ENCODE measurements around the gene LDAH.
"Not testable (repeated sequence)": the region's sequence is repeated elsewhere in the genome, so short reads cannot be mapped to it uniquely, and the experiment has no call there.

The LDAH gene

GRCh38 chr2:20796374-20796791 lies 26.5 kb downstream of the LDAH start:
- Histone ChIP-seq H3K9me3 (ENCODE audit: control insufficient read depth, low read length) (no peaks in the 10 kb centered on the region), H3K4me1 (ENCODE audit: control insufficient read depth, insufficient read depth, low read length, poor library complexity, severe bottlenecking) (no peaks in the 10 kb centered on the region), H3K27me3 (replicated peaks; ENCODE audit: control insufficient read depth, insufficient read depth, low read length, poor library complexity, severe bottlenecking) (no peaks in the 10 kb centered on the region), H3K27ac (ENCODE audit: insufficient read depth, low read length, poor library complexity, severe bottlenecking) (no peak overlapping the region), H3K36me3 (ENCODE audit: control insufficient read depth, insufficient read depth, low read length) (no peaks in the 10 kb centered on the region), H3K4me3 (ENCODE audit: insufficient read depth, low read depth, low read length, poor library complexity, severe bottlenecking) (no peak overlapping the region)
- DNase-seq, result no peak

DNA sequence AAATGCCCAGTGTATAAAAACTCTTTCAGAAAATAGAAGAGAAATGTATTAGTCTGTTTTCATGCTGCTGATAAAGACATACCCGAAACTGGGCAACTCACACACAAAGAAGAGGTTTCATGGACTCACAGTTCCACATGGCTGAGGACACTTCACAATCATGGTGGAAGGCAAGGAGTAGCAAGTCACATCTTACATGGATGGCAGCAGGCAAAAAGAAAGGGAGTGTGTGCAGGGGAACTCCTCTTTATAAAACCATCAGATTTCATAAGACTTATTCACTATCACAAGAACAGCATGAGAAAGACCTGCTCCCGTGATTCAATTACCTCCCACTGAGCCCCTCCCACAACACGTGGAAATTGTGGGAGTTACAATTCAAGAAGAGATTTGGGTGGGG lies 29.0 kb downstream of the LDAH start:
- not testable (repeated sequence) for H3K27ac ChIP-seq (ENCODE audit: insufficient read depth, low read length, poor library complexity, severe bottlenecking); H3K4me3 ChIP-seq (ENCODE audit: insufficient read depth, low read depth, low read length, poor library complexity, severe bottlenecking); H3K27me3 ChIP-seq (replicated peaks; ENCODE audit: control insufficient read depth, insufficient read depth, low read length, poor library complexity, severe bottlenecking); H3K36me3 ChIP-seq (ENCODE audit: control insufficient read depth, insufficient read depth, low read length); DNase-seq; H3K4me1 ChIP-seq (ENCODE audit: control insufficient read depth, insufficient read depth, low read length, poor library complexity, severe bottlenecking); H3K9me3 ChIP-seq (ENCODE audit: control insufficient read depth, low read length)

GRCh38 chr2:20781656-20782265 lies 41.1 kb downstream of the LDAH start:
- DNase-seq, result peak in 1 of 3 donors; percentile 6

DNA sequence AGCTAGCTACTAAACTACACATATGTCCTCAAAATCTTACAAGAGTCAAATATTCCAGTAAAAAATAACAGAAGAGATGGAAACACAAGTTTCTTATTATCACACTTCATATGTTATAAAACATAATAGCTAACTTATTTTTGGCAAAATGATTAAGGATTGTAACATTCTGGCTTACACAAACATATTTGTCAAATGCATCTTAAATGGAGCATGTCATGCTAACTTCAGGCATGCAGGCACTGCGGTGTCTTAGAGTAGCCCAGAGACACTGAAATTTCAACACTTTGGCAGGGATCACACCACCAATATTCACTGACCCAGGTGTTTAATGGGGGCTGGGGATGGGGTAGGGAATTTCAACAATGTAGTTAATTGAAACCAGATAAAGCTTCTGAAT lies 51.6 kb downstream of the LDAH start:
- DNase-seq, result no peak
- no peak overlapping the region for H3K4me3 ChIP-seq (ENCODE audit: insufficient read depth, low read depth, low read length, poor library complexity, severe bottlenecking)
- no peaks in the 10 kb centered on the region for H3K4me1 ChIP-seq (ENCODE audit: control insufficient read depth, insufficient read depth, low read length, poor library complexity, severe bottlenecking)
- H3K9me3 ChIP-seq (ENCODE audit: control insufficient read depth, low read length), result no peaks in the 10 kb centered on the region
- no peaks in the 10 kb centered on the region for H3K36me3 ChIP-seq (ENCODE audit: control insufficient read depth, insufficient read depth, low read length)
- no peak overlapping the region for H3K27ac ChIP-seq (ENCODE audit: insufficient read depth, low read length, poor library complexity, severe bottlenecking)
- no peaks in the 10 kb centered on the region for H3K27me3 ChIP-seq (replicated peaks; ENCODE audit: control insufficient read depth, insufficient read depth, low read length, poor library complexity, severe bottlenecking)

More at GRCh38 chr2:20781656-20782265, 41.1 kb downstream of the LDAH start:
- Histone ChIP-seq H3K4me1 (ENCODE audit: control insufficient read depth, insufficient read depth, low read length, poor library complexity, severe bottlenecking) (no peaks in the 10 kb centered on the region), H3K36me3 (ENCODE audit: control insufficient read depth, insufficient read depth, low read length) (no peaks in the 10 kb centered on the region), H3K4me3 (ENCODE audit: insufficient read depth, low read depth, low read length, poor library complexity, severe bottlenecking) (no peak overlapping the region), H3K27ac (ENCODE audit: insufficient read depth, low read length, poor library complexity, severe bottlenecking) (no peak overlapping the region), H3K27me3 (replicated peaks; ENCODE audit: control insufficient read depth, insufficient read depth, low read length, poor library complexity, severe bottlenecking) (no peaks in the 10 kb centered on the region), H3K9me3 (ENCODE audit: control insufficient read depth, low read length) (no peaks in the 10 kb centered on the region)

DNA sequence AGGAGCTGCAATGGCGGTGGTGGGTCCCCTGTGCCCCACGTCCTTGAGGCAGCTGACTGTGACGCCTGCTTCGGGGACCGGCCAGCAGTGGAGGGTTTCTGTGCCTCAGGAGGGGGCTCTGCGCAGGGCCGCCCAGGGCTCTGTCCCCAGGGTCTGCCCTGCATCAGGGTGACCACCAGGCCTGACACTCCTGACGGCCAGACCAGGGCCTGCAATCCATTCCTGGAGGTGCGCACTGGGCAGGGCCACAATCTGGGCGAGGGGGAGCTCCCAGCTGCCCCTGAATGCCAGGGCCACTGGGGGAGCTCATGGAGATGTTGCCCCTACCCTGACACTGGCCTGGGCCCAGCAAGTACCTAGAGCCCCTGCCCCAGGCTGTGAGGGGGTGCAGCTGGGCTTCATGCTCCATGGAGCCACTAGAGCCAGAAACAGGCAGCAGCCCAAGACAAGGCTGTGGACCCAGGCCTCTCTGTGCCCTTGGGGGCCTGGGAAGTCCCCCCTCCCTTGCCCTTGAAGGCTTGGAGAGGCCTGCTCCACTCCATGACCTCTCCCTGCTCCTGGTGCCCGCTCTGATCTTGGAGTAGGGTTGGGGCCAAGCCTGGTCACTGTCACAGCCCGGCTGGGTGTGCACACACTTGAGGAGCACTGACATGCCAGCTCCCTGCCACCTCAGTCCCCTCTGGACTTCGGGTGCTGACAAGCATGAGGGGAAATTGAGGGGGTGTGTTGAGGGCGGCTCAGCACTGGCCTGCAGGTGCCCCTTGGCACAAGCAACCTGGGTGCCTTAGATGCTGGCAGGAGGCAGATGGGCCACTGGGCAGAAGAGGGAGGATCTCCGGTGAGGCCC lies 55.9 kb downstream of the LDAH start:
- no peak for DNase-seq
- Histone ChIP-seq H3K36me3 (ENCODE audit: control insufficient read depth, insufficient read depth, low read length) (no peaks in the 10 kb centered on the region), H3K27ac (ENCODE audit: insufficient read depth, low read length, poor library complexity, severe bottlenecking) (no peak overlapping the region), H3K27me3 (replicated peaks; ENCODE audit: control insufficient read depth, insufficient read depth, low read length, poor library complexity, severe bottlenecking) (no peaks in the 10 kb centered on the region), H3K9me3 (ENCODE audit: control insufficient read depth, low read length) (no peaks in the 10 kb centered on the region), H3K4me3 (ENCODE audit: insufficient read depth, low read depth, low read length, poor library complexity, severe bottlenecking) (no peak overlapping the region), H3K4me1 (ENCODE audit: control insufficient read depth, insufficient read depth, low read length, poor library complexity, severe bottlenecking) (no peaks in the 10 kb centered on the region)

- H3K4me1 ChIP-seq (ENCODE audit: control insufficient read depth, insufficient read depth, low read length, poor library complexity, severe bottlenecking), result no peaks in the 10 kb centered on the region
- no peaks in the 10 kb centered on the region for H3K9me3 ChIP-seq (ENCODE audit: control insufficient read depth, low read length)
- no peaks in the 10 kb centered on the region for H3K36me3 ChIP-seq (ENCODE audit: control insufficient read depth, insufficient read depth, low read length)
- H3K27me3 ChIP-seq (replicated peaks; ENCODE audit: control insufficient read depth, insufficient read depth, low read length, poor library complexity, severe bottlenecking), result no peaks in the 10 kb centered on the region
- DNase-seq, result no peak
- H3K4me3 ChIP-seq (ENCODE audit: insufficient read depth, low read depth, low read length, poor library complexity, severe bottlenecking), result no peak overlapping the region
- H3K27ac ChIP-seq (ENCODE audit: insufficient read depth, low read length, poor library complexity, severe bottlenecking), result no peak overlapping the region
These were observed 56.7 kb downstream of the LDAH start for GRCh38 chr2:20766213-20766612.

- no peak for DNase-seq
- no peaks in the 10 kb centered on the region for H3K36me3 ChIP-seq (ENCODE audit: control insufficient read depth, insufficient read depth, low read length)
- H3K4me1 ChIP-seq (ENCODE audit: control insufficient read depth, insufficient read depth, low read length, poor library complexity, severe bottlenecking), result no peaks in the 10 kb centered on the region
- no peak overlapping the region for H3K4me3 ChIP-seq (ENCODE audit: insufficient read depth, low read depth, low read length, poor library complexity, severe bottlenecking)
- no peaks in the 10 kb centered on the region for H3K9me3 ChIP-seq (ENCODE audit: control insufficient read depth, low read length)
- no peak overlapping the region for H3K27ac ChIP-seq (ENCODE audit: insufficient read depth, low read length, poor library complexity, severe bottlenecking)
- no peaks in the 10 kb centered on the region for H3K27me3 ChIP-seq (replicated peaks; ENCODE audit: control insufficient read depth, insufficient read depth, low read length, poor library complexity, severe bottlenecking)
These were observed 59.8 kb downstream of the LDAH start for GRCh38 chr2:20762945-20763683.

DNA sequence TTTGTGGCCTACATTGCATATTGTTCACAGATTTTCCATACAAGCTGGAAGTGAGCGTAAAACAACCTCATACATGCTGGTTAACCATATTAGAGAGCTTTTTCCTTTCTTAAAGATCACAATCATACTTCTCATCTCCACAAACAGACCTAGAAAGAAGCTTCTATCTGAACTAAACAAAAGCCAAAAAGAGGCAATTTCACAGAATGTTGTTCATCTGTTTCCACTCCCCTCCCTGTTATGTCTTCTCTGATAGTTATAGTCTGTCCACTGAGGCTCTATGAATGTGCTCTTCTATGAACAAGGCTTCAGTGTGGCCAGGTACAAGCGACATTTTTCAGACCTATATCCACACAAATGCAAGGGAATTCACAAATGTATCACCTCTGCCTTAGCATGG lies 63.4 kb downstream of the LDAH start:
- Histone ChIP-seq H3K27me3 (replicated peaks; ENCODE audit: control insufficient read depth, insufficient read depth, low read length, poor library complexity, severe bottlenecking) (no peaks in the 10 kb centered on the region), H3K4me3 (ENCODE audit: insufficient read depth, low read depth, low read length, poor library complexity, severe bottlenecking) (no peak overlapping the region), H3K36me3 (ENCODE audit: control insufficient read depth, insufficient read depth, low read length) (no peaks in the 10 kb centered on the region), H3K4me1 (ENCODE audit: control insufficient read depth, insufficient read depth, low read length, poor library complexity, severe bottlenecking) (no peaks in the 10 kb centered on the region), H3K27ac (ENCODE audit: insufficient read depth, low read length, poor library complexity, severe bottlenecking) (no peak overlapping the region), H3K9me3 (ENCODE audit: control insufficient read depth, low read length) (no peaks in the 10 kb centered on the region)
- no peak for DNase-seq

DNA sequence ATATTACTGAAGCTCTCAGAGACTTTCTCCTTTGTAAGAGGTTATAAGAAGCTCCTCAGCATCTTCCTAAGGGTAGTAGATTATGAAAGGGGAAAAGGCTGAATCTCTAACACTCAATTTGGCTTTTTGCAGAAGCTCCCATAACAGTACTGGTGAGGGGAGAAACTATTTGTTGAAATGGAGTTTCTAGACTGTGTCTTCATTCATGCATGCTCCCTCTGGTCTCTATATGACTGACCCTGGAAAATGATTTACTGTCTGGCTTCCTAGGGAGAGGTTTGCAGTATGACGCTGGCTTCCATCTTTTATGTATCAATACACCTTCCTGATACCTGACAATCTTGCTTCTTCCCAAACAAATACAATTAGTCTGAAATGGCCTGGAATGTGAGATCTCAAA lies 63.9 kb downstream of the LDAH start:
- H3K27ac ChIP-seq (ENCODE audit: insufficient read depth, low read length, poor library complexity, severe bottlenecking), result no peak overlapping the region
- no peak overlapping the region for H3K4me3 ChIP-seq (ENCODE audit: insufficient read depth, low read depth, low read length, poor library complexity, severe bottlenecking)
- DNase-seq, result no peak
- H3K9me3 ChIP-seq (ENCODE audit: control insufficient read depth, low read length), result no peaks in the 10 kb centered on the region
- H3K27me3 ChIP-seq (replicated peaks; ENCODE audit: control insufficient read depth, insufficient read depth, low read length, poor library complexity, severe bottlenecking), result no peaks in the 10 kb centered on the region
- H3K4me1 ChIP-seq (ENCODE audit: control insufficient read depth, insufficient read depth, low read length, poor library complexity, severe bottlenecking), result no peaks in the 10 kb centered on the region
- H3K36me3 ChIP-seq (ENCODE audit: control insufficient read depth, insufficient read depth, low read length), result no peaks in the 10 kb centered on the region

Data from effector memory CD4-positive, alpha-beta T cell (primary cell).